Upper lobe of left lung (tissue), 6 donors: Measurements from ENCODE around the gene CYP19A1. TPM values are rescaled to one million over a fixed set of nuclear protein-coding genes. Genes with fewer than 3 reads are reported as not detected.
A peak's percentile ranks its signal among the peaks of the same experiment; 100 is the strongest.

Experiments
- ATAC-seq, 2 donors: fragments of 200-7000 bp; cut with Tn5 transposase; one replicate each; pipeline ENCODE4 v1.9.1; 2022; ENCODE audit warnings: mild to moderate bottlenecking in 2 of 2, moderate library complexity in 2 of 2; ENCODE audit not compliant: low FRiP score in 2 of 2
- DNase-seq, 2 donors: peaks; one replicate each; pipeline ENCODE4 v3.0.0-alpha.2; 2019 to 2020
- H3K27ac ChIP-seq, 4 donors: fragments of 200-600 bp; sonication (generic); one replicate each; pipeline ENCODE4 v1.5.1; 2016 to 2019
- H3K27me3 ChIP-seq, 4 donors: fragments of 200-600 bp; sonication (generic); one replicate each; pipeline ENCODE4 v1.5.1; 2017 to 2019
- H3K36me3 ChIP-seq, 4 donors: fragments of 200-600 bp; sonication (generic); one replicate each; pipeline ENCODE4 v1.5.1; 2016 to 2019
- H3K4me1 ChIP-seq, 4 donors: fragments of 200-600 bp; sonication (generic); one replicate each; pipeline ENCODE4 v1.5.1; 2018 to 2019
- H3K4me3 ChIP-seq, 4 donors: fragments of 200-600 bp; sonication (generic); one replicate each; pipeline ENCODE4 v1.5.1; 2017 to 2019; ENCODE audit warnings: mild to moderate bottlenecking in 2 of 4, moderate library complexity in 1 of 4
- H3K9me3 ChIP-seq, 4 donors: fragments of 200-600 bp; sonication (generic); one replicate each; pipeline ENCODE4 v1.5.1; 2018 to 2019
- EP300 ChIP-seq, 4 donors: sonication (generic); formaldehyde crosslinking; IDR thresholded peaks; one replicate each; pipeline ENCODE4 v1.5.1; 2017; ENCODE audit warnings: antibody characterized with exemption in 4 of 4, control low read depth in 2 of 4
- POLR2A ChIP-seq, 4 donors: fragments of 450-650 bp; IDR thresholded peaks; one replicate each; pipeline ENCODE4 v1.5.1; 2016 to 2017; ENCODE audit warnings: antibody characterized with exemption in 4 of 4, mild to moderate bottlenecking in 2 of 4
- POLR2AphosphoS5 ChIP-seq, 2 donors: sonication (generic); formaldehyde crosslinking; IDR thresholded peaks; one replicate each; pipeline ENCODE4 v1.5.1; 2017; ENCODE audit warnings: antibody characterized with exemption in 2 of 2
- WGBS, 2 donors: methylation state at CpG; one replicate each; pipeline ENCODE4 v1.1.5; 2017 to 2018; 5-methylcytosine and 5-hydroxymethylcytosine counted together
- total RNA-seq, 6 donors: library from RNA; depleted of rRNA in 4 of 6; stranded (reverse); fragments of >200 nt in 4 of 6; gene quantifications; one replicate each; pipeline versions ENCODE4 v1.1.0 to v1.2.1, GENCODE V29; 2016 to 2021
- TF ChIP-seq, protein P1 (sequence below), 6 experiments: fragments of 450-650 bp in 4 of 6; fragments of 200-600 bp in 2 of 6; sonication (generic) in 2 of 6; IDR thresholded peaks; one replicate each; pipeline ENCODE4 v1.5.1; 2016 to 2019; ENCODE audit warnings: antibody characterized with exemption in 6 of 6
- donor health status: DM: no; HTN: no; CAD: no; lungs with moderate emphysema.
- donor health status: DM: no; HTN: yes; CAD: no; lungs with severe emphysema.

Gene CYP19A1
- total RNA-seq, 6 donors from 2014 or later = 0.52 to 8.4 (median 1.0) TPM; not detected in 2

DNA sequence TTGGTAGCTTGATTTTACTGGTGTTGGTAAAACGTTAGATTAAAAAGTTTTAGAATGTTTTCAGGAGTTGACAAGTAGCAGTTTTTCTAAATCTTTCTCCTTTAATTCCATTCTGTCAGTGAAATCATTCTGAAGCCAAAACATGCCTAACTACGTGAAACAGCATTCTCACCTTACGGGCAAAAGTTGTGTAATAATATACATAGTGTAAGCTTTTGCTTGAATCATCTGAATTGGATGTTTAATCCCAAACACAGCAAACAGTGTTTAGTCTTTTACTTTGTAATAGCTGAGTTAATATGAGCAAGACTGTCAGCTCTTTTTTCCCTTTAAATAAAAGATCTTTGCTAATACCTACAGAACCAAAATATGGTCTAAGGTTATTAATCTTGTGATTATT is 100.6 kb downstream of the CYP19A1 start:
- Histone ChIP-seq H3K27me3 (no peaks in the 10 kb centered on the region), H3K9me3 (no peaks in the 10 kb centered on the region), H3K36me3 (no peaks in the 10 kb centered on the region), H3K4me3 (no peak overlapping the region), H3K27ac (no peak overlapping the region), H3K4me1 (no peaks in the 10 kb centered on the region)
- TF ChIP-seq POLR2AphosphoS5 (IDR thresholded peaks at IDR 0.05) (no peak), EP300 (IDR thresholded peaks at IDR 0.05) (no peak), POLR2A (IDR thresholded peaks at IDR 0.05) (no peak)
- TF ChIP-seq, protein P1, sequence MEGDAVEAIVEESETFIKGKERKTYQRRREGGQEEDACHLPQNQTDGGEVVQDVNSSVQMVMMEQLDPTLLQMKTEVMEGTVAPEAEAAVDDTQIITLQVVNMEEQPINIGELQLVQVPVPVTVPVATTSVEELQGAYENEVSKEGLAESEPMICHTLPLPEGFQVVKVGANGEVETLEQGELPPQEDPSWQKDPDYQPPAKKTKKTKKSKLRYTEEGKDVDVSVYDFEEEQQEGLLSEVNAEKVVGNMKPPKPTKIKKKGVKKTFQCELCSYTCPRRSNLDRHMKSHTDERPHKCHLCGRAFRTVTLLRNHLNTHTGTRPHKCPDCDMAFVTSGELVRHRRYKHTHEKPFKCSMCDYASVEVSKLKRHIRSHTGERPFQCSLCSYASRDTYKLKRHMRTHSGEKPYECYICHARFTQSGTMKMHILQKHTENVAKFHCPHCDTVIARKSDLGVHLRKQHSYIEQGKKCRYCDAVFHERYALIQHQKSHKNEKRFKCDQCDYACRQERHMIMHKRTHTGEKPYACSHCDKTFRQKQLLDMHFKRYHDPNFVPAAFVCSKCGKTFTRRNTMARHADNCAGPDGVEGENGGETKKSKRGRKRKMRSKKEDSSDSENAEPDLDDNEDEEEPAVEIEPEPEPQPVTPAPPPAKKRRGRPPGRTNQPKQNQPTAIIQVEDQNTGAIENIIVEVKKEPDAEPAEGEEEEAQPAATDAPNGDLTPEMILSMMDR (IDR thresholded peaks at IDR 0.05) = no peak
- WGBS, 2 donors = 69 to 79% methylated on average over 3 of the region's 3 CpGs
- DNase-seq = no peak
- no peak for ATAC-seq

DNA sequence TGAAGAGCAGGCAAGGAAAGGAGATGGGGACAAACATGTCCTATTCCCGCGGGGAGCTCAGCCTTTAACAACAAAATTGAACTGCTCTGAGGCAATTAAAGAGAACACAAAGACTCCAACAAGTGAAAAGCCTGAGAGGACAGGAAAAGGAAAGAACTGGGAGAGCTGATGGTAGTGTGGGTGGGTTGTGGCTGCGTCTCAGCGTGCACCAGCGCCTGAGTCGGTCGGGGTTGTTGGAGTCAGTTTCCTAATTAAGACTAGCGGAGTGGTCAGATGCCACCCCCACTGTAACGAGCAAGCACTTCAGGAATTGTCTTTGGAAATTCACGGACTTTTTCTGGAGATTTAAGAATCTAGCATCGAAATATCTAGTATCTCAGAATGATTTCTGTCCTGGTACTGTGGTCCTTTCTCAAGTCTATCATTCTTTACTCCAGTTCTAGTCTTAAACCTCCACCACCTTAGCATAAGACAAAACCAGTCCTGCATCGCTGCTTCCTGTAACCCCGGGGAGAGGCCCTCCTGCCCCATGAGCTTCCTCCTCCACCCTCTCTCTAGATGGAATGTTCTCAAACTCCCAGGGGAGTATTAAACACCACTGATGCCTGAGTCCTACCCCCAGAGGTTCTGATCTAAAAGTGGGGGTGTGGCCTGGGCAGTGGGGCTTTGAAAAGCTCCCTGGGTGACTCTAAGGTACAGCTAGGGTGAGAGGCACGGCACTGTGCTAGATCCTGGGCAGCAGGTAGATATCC is 104.0 kb downstream of the CYP19A1 start:
- Histone ChIP-seq H3K4me3 (no peak overlapping the region), H3K4me1 (no peaks in the 10 kb centered on the region), H3K27ac (no peak overlapping the region), H3K27me3 (no peaks in the 10 kb centered on the region), H3K9me3 (no peaks in the 10 kb centered on the region), H3K36me3 (no peaks in the 10 kb centered on the region)
- DNase-seq (peak in 1 of 2 donors; percentile 13), ATAC-seq (no peak)
- 63 to 68% methylated on average over 14 of the region's 14 CpGs for WGBS, 2 donors
- TF ChIP-seq EP300 (IDR thresholded peaks at IDR 0.05) (no peak), POLR2AphosphoS5 (IDR thresholded peaks at IDR 0.05) (no peak), POLR2A (IDR thresholded peaks at IDR 0.05) (no peak)
- TF ChIP-seq, protein P1 (IDR thresholded peaks at IDR 0.05) = no peak

DNA sequence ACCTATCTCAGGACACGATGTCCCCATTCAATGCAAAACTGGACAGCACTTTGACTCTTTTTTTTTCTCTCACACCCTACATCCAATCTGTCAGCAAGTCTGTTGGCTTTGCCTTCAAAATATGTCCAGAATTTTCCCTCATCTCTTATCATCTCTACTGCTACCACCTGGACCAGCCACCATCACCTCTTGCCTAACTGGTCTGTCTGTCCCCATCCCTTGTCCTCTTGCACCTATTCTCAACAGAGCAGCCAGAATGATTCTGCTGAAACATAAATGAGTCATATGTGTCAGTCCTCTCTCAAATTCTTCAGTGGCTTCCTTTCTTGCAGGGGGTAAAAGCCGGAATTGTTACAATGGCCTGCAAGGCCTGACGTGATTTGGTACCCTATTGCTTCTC is 105.8 kb downstream of the CYP19A1 start:
- TF ChIP-seq POLR2AphosphoS5 (IDR thresholded peaks at IDR 0.05) (no peak), POLR2A (IDR thresholded peaks at IDR 0.05) (no peak), EP300 (IDR thresholded peaks at IDR 0.05) (no peak)
- TF ChIP-seq, protein P1 (IDR thresholded peaks at IDR 0.05) = no peak
- DNase-seq (no peak), ATAC-seq (no peak)
- no peaks in the 10 kb centered on the region for H3K36me3 ChIP-seq
- no peak overlapping the region for H3K4me3 ChIP-seq
- H3K27ac ChIP-seq = no peak overlapping the region
- WGBS, 2 donors = 81 to 92% methylated on average over 3 of the region's 3 CpGs
- peaks cover 0 to 5% (median 2%) of the 10 kb centered on the region in 4 donors for H3K4me1 ChIP-seq
- no peaks in the 10 kb centered on the region for H3K9me3 ChIP-seq
- H3K27me3 ChIP-seq = no peaks in the 10 kb centered on the region

DNA sequence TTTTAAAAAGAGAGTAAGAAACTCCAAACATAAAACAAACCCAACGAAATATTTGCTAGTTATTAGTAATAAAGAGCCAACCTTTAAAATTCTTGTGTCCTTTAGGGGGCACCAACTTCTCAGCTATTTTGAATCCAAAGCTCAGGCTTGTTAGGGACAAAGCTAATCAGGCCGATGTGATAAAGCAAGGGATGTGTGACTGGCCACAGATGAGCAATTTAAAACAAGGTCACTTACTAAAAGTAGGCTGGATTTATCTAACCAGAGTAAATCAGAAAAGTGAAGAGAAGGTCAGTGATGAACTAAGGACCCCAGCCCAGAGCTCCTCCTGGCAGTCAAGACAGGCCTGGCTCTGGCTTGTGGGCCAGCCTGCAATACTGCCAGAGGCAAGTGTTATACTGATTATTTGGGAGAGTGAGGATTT is 108.5 kb downstream of the CYP19A1 start:
- no peak for DNase-seq
- Histone ChIP-seq H3K36me3 (no peaks in the 10 kb centered on the region), H3K4me3 (no peak overlapping the region), H3K9me3 (no peaks in the 10 kb centered on the region), H3K4me1 (peaks cover 0 to 5% (median 2%) of the 10 kb centered on the region in 4 donors), H3K27me3 (no peaks in the 10 kb centered on the region), H3K27ac (no peak overlapping the region)
- 34 to 58% methylated on average over 2 of the region's 2 CpGs for WGBS, 2 donors
- no peak for TF ChIP-seq POLR2A (IDR thresholded peaks at IDR 0.05)
- TF ChIP-seq, protein P1 (IDR thresholded peaks at IDR 0.05) = peak in 2 of 6 experiments; percentile 6 to 16
- no peak for ATAC-seq
